Muscle of leg (tissue), 11 donors: ENCODE measurements around the gene RFX3. TPM values are rescaled to one million over a fixed set of nuclear protein-coding genes. Genes with fewer than 3 reads are reported as not detected.

Source experiments
- DNase-seq: peaks from one replicate; pipeline ENCODE4 v3.0.0; 2013
- H3K27ac ChIP-seq: one replicate; pipeline ENCODE4 v1.5.1; 2013; ENCODE audit warnings: mild to moderate bottlenecking, low read length, control low read depth
- H3K27me3 ChIP-seq: one replicate; pipeline ENCODE4 v1.6.1; 2013; ENCODE audit warnings: low read length; ENCODE audit not compliant: control insufficient read depth, insufficient read depth
- H3K36me3 ChIP-seq: one replicate; pipeline ENCODE4 v1.6.1; 2013; ENCODE audit warnings: low read length; ENCODE audit not compliant: control insufficient read depth, insufficient read depth
- H3K4me1 ChIP-seq: one replicate; pipeline ENCODE4 v1.6.1; 2013; ENCODE audit warnings: low read length; ENCODE audit not compliant: control insufficient read depth, insufficient read depth
- H3K4me3 ChIP-seq: one replicate; pipeline ENCODE4 v1.5.1; 2013; ENCODE audit warnings: low read length, control low read depth
- H3K9me3 ChIP-seq: replicated peaks from 2 replicates; pipeline ENCODE4 v1.6.1; 2013; ENCODE audit warnings: low read depth, low read length; ENCODE audit not compliant: control insufficient read depth
- WGBS: methylation state at CpG from one replicate; pipeline ENCODE4 v1.1.5; 2013; ENCODE audit warnings: missing lambda C conversion rate; ENCODE audit not compliant: insufficient coverage; 5-methylcytosine and 5-hydroxymethylcytosine counted together
- polyA plus RNA-seq, 8 donors: library from polyadenylated mRNA; unstranded; fragments of 120-200 nt; gene quantifications; one replicate each; pipeline versions ENCODE4 v1.2.1 to v1.2.3, GENCODE V29; 2013; ENCODE audit warnings: inconsistent platforms in 1 of 8, low replicate concordance in 1 of 8; ENCODE audit not compliant: insufficient read length in 8 of 8, insufficient read depth in 1 of 8
- total RNA-seq: library from RNA; stranded (reverse); fragments of 120-200 nt; gene quantifications from one replicate; pipeline ENCODE4 v1.2.4, GENCODE V29; 2013

Gene RFX3
- total and polyA plus RNA-seq, 9 donors, result 4.0 to 8.3 (median 5.1) TPM

DNA sequence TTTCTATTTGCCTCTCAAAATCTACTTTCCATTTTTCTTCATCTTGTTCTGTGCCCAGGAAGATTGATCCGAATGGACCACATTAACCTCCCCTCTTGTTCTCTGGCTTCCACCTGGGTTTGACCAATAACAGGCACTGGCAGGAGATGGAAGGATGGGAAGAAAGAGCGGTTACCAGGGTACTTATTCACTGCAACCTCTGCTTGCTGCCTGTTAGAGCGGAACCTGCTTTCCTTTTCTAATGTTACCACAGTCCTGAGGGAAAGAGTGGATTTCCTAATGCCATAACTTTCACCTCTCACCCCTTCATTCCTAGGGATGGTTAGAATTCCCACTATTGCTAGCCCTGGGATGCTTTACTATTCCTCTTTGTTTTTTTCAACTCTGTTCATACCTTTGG is 262.1 kb downstream of the RFX3 start:
- no peaks in the 10 kb centered on the region for H3K4me1 ChIP-seq
- DNase-seq, result no peak
- no peak overlapping the region for H3K4me3 ChIP-seq
- no peaks in the 10 kb centered on the region for H3K36me3 ChIP-seq
- WGBS, result no CpG with 5 or more reads among the region's 3 CpGs
- H3K27ac ChIP-seq, result no peak overlapping the region
- no peaks in the 10 kb centered on the region for H3K27me3 ChIP-seq
- H3K9me3 ChIP-seq, result no peaks in the 10 kb centered on the region

DNA sequence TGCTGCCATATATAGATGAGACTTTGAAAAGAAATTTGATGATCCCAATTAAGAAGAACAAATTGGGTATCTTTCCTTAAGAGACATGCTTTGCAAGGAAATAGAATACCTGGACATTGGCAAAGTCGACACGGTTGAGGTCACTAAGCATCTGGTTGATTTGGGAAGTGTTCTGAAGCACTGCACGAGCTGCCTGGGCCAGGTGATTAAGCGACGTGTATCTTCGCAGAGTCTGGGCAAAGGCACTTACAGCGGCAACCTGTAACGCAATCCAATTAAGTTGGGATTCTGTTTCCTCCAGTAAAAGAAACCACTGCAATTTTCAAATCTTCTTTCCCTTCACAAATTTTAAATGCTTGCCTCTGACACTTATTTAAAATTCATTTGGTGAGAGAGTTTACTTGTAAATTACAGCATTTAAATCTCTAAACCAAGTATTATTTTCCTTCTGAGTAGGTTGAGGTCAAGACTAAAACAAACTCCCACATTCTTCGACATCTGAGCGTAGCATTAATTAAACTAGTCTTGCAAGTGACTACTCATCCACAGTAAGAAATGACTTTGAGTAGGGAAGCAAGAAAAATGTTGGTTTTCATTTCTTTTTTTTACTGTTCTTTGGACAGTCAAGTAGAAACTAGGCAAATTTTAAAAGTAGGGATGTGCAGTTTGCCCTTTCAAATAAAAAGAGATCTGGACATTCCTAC is 262.8 kb downstream of the RFX3 start:
- WGBS, result 82% methylated on average over 8 of the region's 10 CpGs

DNA sequence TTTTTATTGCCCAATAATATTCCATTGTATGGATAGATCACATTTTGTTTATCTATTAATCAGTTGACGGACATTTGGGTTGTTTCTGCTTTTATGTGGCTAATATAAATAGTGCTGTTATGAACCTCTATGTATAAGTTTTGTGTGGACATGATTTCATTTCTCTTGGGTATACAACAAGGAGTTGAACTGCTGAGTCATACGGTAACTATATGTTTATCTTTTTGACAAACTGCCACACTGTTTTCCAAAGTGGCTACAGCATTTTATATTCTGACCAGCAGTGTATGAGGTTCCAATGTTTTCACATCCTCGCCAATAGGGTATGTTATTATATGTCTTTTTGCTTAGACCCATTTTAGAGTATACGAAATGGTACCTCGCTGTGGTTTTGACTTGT is 264.3 kb downstream of the RFX3 start:
- no peak for DNase-seq
- H3K36me3 ChIP-seq, result no peaks in the 10 kb centered on the region
- no peak overlapping the region for H3K27ac ChIP-seq
- H3K4me1 ChIP-seq, result no peaks in the 10 kb centered on the region
- no peaks in the 10 kb centered on the region for H3K9me3 ChIP-seq
- H3K27me3 ChIP-seq, result no peaks in the 10 kb centered on the region
- H3K4me3 ChIP-seq, result no peak overlapping the region
- 100% methylated on average over 1 of the region's 5 CpGs for WGBS

More for the DNA sequence above, 262.8 kb downstream of the RFX3 start:
- DNase-seq, result no peak
- H3K27ac ChIP-seq, result no peak overlapping the region
- H3K4me1 ChIP-seq, result no peaks in the 10 kb centered on the region
- no peaks in the 10 kb centered on the region for H3K27me3 ChIP-seq
- H3K9me3 ChIP-seq, result no peaks in the 10 kb centered on the region
- H3K4me3 ChIP-seq, result no peak overlapping the region
- no peaks in the 10 kb centered on the region for H3K36me3 ChIP-seq

DNA sequence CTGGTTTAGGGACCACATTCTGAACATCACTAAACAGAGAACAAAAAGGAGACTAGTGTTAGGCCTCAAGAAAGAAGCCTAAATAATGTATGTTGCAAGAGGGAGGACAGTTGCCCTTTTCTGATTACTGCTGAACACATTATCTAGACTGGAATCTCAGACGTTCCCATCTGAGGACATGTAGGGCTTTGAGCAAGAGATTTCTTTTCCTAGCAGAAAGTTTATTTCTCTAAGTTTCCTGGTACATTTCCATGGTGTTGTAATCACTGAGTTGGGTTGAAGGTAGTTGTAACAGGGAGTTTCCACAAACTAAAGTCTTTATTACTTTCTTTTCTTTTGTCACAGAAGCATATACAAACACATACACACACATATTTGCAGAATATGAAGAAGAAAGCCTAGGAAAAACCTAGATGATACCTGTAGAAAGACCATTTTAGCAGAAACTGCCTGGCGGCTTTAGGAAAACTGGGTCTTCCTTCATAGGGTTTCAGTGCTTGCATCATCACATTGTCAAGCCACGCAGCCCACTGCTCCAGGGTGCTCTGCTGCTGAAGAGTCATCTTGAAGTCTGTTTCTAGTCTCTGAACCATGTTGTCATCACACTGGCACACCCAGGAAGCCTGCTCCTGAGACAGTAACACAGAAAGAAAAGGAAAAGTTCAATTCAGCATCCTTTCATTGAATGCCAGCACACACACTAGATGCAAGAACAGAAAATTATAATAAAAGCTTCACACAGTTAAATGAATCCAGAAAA is 269.1 kb downstream of the RFX3 start:
- WGBS, result 100% methylated on average over 2 of the region's 3 CpGs
- H3K27ac ChIP-seq, result no peak overlapping the region
- H3K4me3 ChIP-seq, result no peak overlapping the region
- no peaks in the 10 kb centered on the region for H3K27me3 ChIP-seq
- H3K4me1 ChIP-seq, result no peaks in the 10 kb centered on the region
- no peaks in the 10 kb centered on the region for H3K9me3 ChIP-seq
- H3K36me3 ChIP-seq, result peaks cover 4% of the 10 kb centered on the region
- DNase-seq, result no peak

DNA sequence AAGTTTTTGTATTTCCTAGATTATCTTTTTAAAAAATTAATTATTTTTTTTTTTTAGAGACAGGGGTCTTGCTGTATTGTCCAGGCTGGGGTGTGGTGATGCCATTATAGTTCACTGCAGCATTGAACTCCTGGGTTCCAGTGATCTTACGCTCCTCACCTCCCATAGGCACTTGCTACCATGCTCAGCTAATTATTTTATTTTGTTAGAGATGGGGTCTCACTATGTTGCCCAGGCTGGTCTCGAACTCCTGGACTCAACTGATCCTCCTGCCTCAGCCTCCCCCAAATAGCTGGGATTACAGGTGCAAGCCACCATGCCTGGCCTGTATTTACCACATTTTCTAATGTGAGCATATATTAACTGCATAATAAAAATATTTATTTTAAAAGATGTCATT is 274.5 kb downstream of the RFX3 start:
- Histone ChIP-seq H3K36me3 (peaks cover 4% of the 10 kb centered on the region), H3K27ac (no peak overlapping the region), H3K4me3 (no peak overlapping the region), H3K9me3 (no peaks in the 10 kb centered on the region), H3K4me1 (no peaks in the 10 kb centered on the region), H3K27me3 (no peaks in the 10 kb centered on the region)
- no peak for DNase-seq
- no CpG with 5 or more reads among the region's 2 CpGs for WGBS

DNA sequence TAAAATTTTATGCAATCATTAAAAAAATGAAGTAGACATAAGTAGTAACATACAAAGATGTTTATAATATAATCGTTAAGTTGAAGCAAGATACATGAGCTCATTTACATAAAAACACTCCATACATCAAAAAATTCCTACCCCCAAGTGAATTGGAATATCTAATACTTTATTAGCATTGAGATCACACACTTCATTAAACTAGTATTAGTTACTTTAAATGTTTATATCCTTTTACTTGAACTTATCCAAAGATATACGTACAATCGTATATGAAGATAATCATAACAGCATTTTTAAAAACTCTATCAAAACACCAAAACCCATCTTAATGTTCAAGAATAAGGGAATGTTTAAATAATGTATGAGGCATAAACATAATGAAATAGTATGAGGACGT is 275.1 kb downstream of the RFX3 start:
- WGBS, result no CpG with 5 or more reads among the region's 4 CpGs
- H3K27ac ChIP-seq, result no peak overlapping the region
- peaks cover 4% of the 10 kb centered on the region for H3K36me3 ChIP-seq

DNA sequence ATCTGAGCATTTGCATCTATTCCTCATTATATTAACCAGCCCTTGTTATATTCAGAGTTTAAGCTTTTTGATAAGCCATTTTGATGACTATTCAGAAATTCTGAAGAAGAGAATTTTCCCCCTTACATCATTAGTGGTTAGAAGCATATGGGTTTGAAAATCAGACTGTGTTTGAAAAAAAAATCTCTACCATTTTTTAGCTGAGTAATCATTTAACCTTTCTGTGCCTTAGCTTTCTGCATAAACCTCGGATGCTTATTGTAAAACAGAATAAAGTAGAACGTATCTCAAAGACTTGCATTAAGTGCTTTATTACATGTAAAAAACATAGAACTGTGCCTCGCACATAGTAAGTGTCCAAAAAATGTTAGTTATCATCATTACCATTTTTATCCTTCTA is 278.6 kb downstream of the RFX3 start:
- peaks cover 3% of the 10 kb centered on the region for H3K36me3 ChIP-seq
- no peaks in the 10 kb centered on the region for H3K4me1 ChIP-seq
- H3K9me3 ChIP-seq, result no peaks in the 10 kb centered on the region
- H3K27me3 ChIP-seq, result no peaks in the 10 kb centered on the region
- H3K4me3 ChIP-seq, result no peak overlapping the region
- H3K27ac ChIP-seq, result no peak overlapping the region
- no peak for DNase-seq
- no CpG with 5 or more reads among the region's 3 CpGs for WGBS

More for the DNA sequence above, 275.1 kb downstream of the RFX3 start:
- Histone ChIP-seq H3K27me3 (no peaks in the 10 kb centered on the region), H3K9me3 (no peaks in the 10 kb centered on the region), H3K4me3 (no peak overlapping the region), H3K4me1 (no peaks in the 10 kb centered on the region)
- no peak for DNase-seq

DNA sequence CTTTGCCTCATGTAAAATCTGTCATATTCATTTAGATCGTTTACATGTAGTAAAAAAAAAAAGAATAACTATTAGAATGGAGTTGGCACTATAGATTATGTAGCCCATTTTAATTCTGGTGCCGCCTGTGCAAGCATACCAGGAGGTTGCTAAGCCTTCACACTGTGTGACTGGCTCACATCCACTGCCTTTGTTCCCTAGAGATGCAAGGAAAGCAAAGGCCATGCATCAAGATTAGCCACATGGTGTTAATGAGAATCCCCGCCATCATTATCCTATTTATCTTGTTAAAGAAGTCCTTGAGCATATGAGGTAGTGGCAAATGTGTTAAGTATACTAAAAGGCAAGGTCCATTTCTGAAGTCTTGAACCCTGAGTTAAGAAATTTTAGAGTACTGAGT is 279.6 kb downstream of the RFX3 start:
- H3K27me3 ChIP-seq, result no peaks in the 10 kb centered on the region
- no peaks in the 10 kb centered on the region for H3K4me1 ChIP-seq
- WGBS, result no CpG with 5 or more reads among the region's 3 CpGs
- H3K4me3 ChIP-seq, result no peak overlapping the region
- DNase-seq, result no peak
- H3K27ac ChIP-seq, result no peak overlapping the region
- peaks cover 3% of the 10 kb centered on the region for H3K36me3 ChIP-seq
- no peaks in the 10 kb centered on the region for H3K9me3 ChIP-seq

DNA sequence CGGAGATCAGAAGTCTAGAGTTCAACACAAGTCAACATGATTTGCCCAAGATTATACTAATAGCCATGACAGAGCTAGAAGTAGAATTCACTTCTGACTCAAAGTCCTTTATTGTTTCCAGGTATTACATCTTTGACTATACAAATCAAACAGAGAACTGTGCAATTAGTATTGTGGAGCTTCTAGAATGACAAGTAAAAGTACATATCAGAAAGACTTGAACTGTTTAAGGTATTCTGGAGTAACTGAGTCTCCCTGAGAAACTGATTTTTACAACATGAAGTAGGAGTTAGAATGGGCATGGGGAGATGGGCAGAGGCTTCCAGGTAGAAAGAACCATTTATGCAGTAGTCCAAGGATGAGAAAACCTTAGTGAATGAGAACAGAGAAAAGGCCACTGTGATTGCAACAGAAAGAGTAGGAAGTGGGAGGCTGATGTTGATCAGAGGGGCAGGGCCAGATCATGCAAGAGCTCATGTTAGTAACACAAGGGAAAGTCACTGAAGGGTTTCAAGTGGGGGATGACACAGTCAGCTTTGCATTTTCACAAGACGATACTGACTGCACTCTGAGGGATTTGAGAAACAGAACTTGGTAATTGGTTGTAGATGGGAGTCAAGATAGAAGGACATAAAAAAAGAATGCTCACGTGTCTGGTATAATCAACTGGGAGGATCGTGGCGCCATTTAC is 280.7 kb downstream of the RFX3 start:
- DNase-seq, result no peak
- H3K9me3 ChIP-seq, result no peaks in the 10 kb centered on the region
- no peak overlapping the region for H3K27ac ChIP-seq
- WGBS, result 71% methylated on average over 1 of the region's 5 CpGs
- no peaks in the 10 kb centered on the region for H3K27me3 ChIP-seq
- H3K36me3 ChIP-seq, result peaks cover 3% of the 10 kb centered on the region
- H3K4me3 ChIP-seq, result no peak overlapping the region
- H3K4me1 ChIP-seq, result no peaks in the 10 kb centered on the region

DNA sequence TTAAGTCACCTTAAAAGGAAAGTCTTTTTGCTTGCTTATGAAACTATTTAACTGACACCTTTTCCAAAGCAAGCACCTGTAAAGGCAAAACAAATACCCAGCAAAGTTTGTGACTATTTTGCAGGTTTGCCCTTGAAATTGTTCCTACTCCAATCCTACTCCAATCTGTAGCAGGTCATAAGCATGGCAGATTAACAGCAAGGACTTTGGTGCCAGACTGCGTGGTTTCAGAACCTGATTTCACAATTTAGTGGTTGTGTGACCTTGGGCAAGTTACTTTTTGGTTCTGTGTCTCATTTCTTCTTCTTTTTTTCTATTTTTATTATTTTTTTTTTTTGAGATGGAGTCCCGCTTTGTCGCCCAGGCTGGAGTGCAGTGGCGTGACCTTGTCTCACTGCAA is 282.1 kb downstream of the RFX3 start:
- no peaks in the 10 kb centered on the region for H3K27me3 ChIP-seq
- no peaks in the 10 kb centered on the region for H3K4me1 ChIP-seq
- WGBS, result no CpG with 5 or more reads among the region's 4 CpGs
- H3K36me3 ChIP-seq, result peaks cover 3% of the 10 kb centered on the region
- H3K4me3 ChIP-seq, result no peak overlapping the region
- H3K9me3 ChIP-seq, result no peaks in the 10 kb centered on the region
- no peak overlapping the region for H3K27ac ChIP-seq
- DNase-seq, result no peak
